HepG2 (cell line): ENCODE results near the gene WDCP. TPM values are rescaled to one million over a fixed set of nuclear protein-coding genes. Genes with fewer than 3 reads are reported as not detected.

Experiments
- ATM ChIP-seq: fragments of 450-650 bp; IDR thresholded peaks from 2 replicates; pipeline ENCODE4 v1.7.1; 2017; ENCODE audit warnings: mild to moderate bottlenecking, borderline replicate concordance
- CAMTA2 ChIP-seq: sonication (generic); formaldehyde crosslinking; IDR thresholded peaks from 2 replicates; pipeline ENCODE4 v1.4.0; 2020; ENCODE audit warnings: mild to moderate bottlenecking, missing genetic modification reagents, borderline replicate concordance
- CBX1 ChIP-seq: IDR thresholded peaks from one replicate; pipeline ENCODE4 v1.6.1; 2016; ENCODE audit warnings: antibody characterized with exemption, low read depth
- DNMT3B ChIP-seq: conservative IDR thresholded peaks from 2 replicates; pipeline ENCODE4 v1.6.1; 2016; ENCODE audit warnings: missing biosample characterization, control low read depth
- FOXJ3 ChIP-seq: sonication (generic); formaldehyde crosslinking; IDR thresholded peaks from 2 replicates; pipeline ENCODE4 v1.4.0; 2020; ENCODE audit warnings: missing genetic modification reagents, mild to moderate bottlenecking, borderline replicate concordance
- GATAD1 ChIP-seq: IDR thresholded peaks from 2 replicates; pipeline ENCODE4 v1.6.1; 2016; ENCODE audit warnings: missing genetic modification reagents, missing compliant biosample characterization
- NCOR1 ChIP-seq: fragments of 200-600 bp; sonication (generic); IDR thresholded peaks from 2 replicates; pipeline ENCODE4 v1.7.0; 2017; ENCODE audit warnings: antibody characterized with exemption, low read length, borderline replicate concordance
- TAF1 ChIP-seq: sonication (generic); formaldehyde crosslinking; IDR thresholded peaks from 2 replicates; pipeline ENCODE4 v1.4.0; 2020; ENCODE audit warnings: missing genetic modification reagents
- ZNF230 ChIP-seq: sonication (generic); formaldehyde crosslinking; IDR thresholded peaks from 2 replicates; pipeline ENCODE4 v1.4.0; 2020; ENCODE audit warnings: mild to moderate bottlenecking, missing genetic modification reagents
- ZNF354B ChIP-seq: sonication (generic); formaldehyde crosslinking; IDR thresholded peaks from 2 replicates; pipeline ENCODE4 v1.8.0; 2022; ENCODE audit warnings: mild to moderate bottlenecking, missing genetic modification reagents
- ZNF431 ChIP-seq: sonication (generic); formaldehyde crosslinking; IDR thresholded peaks from 2 replicates; pipeline ENCODE4 v1.9.0; 2022; ENCODE audit warnings: missing genetic modification reagents, low read depth, mild to moderate bottlenecking, borderline replicate concordance
- polyA plus RNA-seq, 8 experiments: library from polyadenylated mRNA; depleted of rRNA in 3 of 8; stranded (reverse) in 7 of 8; unstranded in 1 of 8; fragments of >200 nt; fragmentation: Illumina TruSeq in 4 of 8; extraction: Trizol in 4 of 8; gene quantifications; 2 replicates each; pipeline versions ENCODE4 v1.2.1 to v1.2.3, GENCODE V29; 2011 to 2016; ENCODE audit warnings: low read depth in 4 of 8, missing spikeins in 1 of 8, mixed read lengths in 1 of 8; ENCODE audit not compliant: insufficient read depth in 1 of 8
- total RNA-seq, 5 experiments: library from RNA; depleted of rRNA; stranded (reverse); fragments of >200 nt; fragmentation: Illumina TruSeq; extraction: Trizol; gene quantifications; 2 replicates each; pipeline ENCODE4 v1.2.3, GENCODE V29; 2016; ENCODE audit warnings: low read depth in 1 of 5
- TF ChIP-seq, protein P1 (sequence below): IDR thresholded peaks from 2 replicates; pipeline ENCODE4 v1.6.1; 2016; ENCODE audit warnings: low read depth
- TF ChIP-seq, protein P2 (sequence below): sonication (generic); formaldehyde crosslinking; IDR thresholded peaks from 2 replicates; pipeline ENCODE4 v1.9.0; 2022; ENCODE audit warnings: low read depth, missing genetic modification reagents
- TF ChIP-seq, protein P3 (sequence below): sonication (generic); formaldehyde crosslinking; IDR thresholded peaks from 2 replicates; pipeline ENCODE4 v1.4.0; 2020; ENCODE audit warnings: missing genetic modification reagents, mild to moderate bottlenecking, borderline replicate concordance
- TF ChIP-seq, protein P4 (sequence below): sonication (generic); formaldehyde crosslinking; IDR thresholded peaks from 2 replicates; pipeline ENCODE4 v1.4.0; 2020; ENCODE audit warnings: mild to moderate bottlenecking, missing genetic modification reagents
- TF ChIP-seq, protein P5 (sequence below): sonication (generic); formaldehyde crosslinking; IDR thresholded peaks from 2 replicates; pipeline ENCODE4 v1.5.0; 2020; ENCODE audit warnings: mild to moderate bottlenecking, missing genetic modification reagents

Gene WDCP
- total and polyA plus RNA-seq, 2 of the 13 experiments (the other 11 are each of a cell fraction or from before 2014, with no cell fraction given), result 17.4 to 22.6 TPM

DNA sequence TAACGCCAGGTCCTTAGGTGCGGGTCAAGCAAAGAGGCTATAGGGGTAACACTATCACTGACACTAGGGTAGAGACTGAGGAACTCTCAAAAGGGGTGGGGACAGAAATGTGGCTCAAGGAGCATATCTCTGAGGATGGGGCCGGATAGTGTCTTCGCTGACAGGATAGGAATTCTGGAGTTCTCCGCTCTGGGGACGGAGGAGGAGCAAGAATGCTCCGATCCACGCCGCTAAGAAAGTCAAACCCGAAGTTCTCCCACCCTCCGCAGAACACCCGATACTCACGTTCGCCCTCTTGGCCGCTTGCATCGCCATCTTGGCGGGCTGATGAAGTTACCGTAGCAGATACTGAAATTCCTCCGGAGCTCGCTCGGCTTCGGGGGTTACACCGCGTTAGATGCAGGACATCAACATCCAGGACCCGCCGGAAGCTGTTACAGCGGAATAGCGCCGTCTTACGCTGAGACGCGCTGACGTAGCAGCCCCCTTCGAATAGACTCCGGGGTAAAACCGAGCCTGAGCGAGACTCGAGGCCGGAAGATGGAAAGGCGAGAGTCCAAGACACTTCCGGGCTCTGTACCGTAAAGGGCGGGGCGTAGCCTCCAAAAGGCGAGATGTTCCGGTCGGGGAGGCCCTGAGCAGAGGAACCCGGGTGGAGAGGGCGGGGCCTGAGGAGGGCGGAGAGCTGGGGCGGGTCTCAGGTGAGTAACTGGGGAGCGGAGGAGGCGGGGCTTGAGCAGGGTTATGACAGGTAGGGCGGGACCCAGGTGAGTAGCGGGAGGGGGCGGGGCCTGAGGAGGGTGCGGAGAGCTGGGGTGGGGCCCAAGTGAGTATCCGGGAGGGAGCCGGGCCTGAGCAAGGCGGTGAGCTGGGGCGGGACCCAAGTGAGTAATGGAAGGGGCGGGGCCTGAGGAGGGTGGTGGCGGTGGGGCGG is 29.0 kb upstream of the WDCP start, which contains the start of gene SF3B6 (continued):
- TF ChIP-seq, protein P1, sequence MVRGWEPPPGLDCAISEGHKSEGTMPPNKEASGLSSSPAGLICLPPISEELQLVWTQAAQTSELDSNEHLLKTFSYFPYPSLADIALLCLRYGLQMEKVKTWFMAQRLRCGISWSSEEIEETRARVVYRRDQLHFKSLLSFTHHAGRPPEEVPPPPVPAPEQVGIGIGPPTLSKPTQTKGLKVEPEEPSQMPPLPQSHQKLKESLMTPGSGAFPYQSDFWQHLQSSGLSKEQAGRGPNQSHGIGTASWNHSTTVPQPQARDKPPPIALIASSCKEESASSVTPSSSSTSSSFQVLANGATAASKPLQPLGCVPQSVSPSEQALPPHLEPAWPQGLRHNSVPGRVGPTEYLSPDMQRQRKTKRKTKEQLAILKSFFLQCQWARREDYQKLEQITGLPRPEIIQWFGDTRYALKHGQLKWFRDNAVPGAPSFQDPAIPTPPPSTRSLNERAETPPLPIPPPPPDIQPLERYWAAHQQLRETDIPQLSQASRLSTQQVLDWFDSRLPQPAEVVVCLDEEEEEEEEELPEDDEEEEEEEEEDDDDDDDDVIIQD (CRISPR knock-in tag), result peak; percentile 62; the same call in 1 of the 2 replicates
- TF ChIP-seq ZNF230 (CRISPR knock-in tag) (peak; percentile 96), NCOR1 (no peak; the same call in 1 of the 2 replicates), FOXJ3 (CRISPR knock-in tag) (peak; percentile 94), GATAD1 (CRISPR knock-in tag) (peak; percentile 99), CBX1 (peak; percentile 94), TAF1 (peak; percentile 87), ATM (no peak), ZNF354B (CRISPR knock-in tag) (peak; percentile 64; the same call in 1 of the 2 replicates), DNMT3B (CRISPR knock-in tag) (peak; percentile 96), ZNF431 (CRISPR knock-in tag) (no peak), CAMTA2 (CRISPR knock-in tag) (no peak; the same call in none of the 2 replicates)
- TF ChIP-seq, protein P2, sequence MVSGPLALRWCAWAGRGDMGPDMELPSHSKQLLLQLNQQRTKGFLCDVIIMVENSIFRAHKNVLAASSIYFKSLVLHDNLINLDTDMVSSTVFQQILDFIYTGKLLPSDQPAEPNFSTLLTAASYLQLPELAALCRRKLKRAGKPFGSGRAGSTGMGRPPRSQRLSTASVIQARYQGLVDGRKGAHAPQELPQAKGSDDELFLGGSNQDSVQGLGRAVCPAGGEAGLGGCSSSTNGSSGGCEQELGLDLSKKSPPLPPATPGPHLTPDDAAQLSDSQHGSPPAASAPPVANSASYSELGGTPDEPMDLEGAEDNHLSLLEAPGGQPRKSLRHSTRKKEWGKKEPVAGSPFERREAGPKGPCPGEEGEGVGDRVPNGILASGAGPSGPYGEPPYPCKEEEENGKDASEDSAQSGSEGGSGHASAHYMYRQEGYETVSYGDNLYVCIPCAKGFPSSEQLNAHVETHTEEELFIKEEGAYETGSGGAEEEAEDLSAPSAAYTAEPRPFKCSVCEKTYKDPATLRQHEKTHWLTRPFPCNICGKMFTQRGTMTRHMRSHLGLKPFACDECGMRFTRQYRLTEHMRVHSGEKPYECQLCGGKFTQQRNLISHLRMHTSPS (CRISPR knock-in tag), result no peak
- TF ChIP-seq, protein P3, sequence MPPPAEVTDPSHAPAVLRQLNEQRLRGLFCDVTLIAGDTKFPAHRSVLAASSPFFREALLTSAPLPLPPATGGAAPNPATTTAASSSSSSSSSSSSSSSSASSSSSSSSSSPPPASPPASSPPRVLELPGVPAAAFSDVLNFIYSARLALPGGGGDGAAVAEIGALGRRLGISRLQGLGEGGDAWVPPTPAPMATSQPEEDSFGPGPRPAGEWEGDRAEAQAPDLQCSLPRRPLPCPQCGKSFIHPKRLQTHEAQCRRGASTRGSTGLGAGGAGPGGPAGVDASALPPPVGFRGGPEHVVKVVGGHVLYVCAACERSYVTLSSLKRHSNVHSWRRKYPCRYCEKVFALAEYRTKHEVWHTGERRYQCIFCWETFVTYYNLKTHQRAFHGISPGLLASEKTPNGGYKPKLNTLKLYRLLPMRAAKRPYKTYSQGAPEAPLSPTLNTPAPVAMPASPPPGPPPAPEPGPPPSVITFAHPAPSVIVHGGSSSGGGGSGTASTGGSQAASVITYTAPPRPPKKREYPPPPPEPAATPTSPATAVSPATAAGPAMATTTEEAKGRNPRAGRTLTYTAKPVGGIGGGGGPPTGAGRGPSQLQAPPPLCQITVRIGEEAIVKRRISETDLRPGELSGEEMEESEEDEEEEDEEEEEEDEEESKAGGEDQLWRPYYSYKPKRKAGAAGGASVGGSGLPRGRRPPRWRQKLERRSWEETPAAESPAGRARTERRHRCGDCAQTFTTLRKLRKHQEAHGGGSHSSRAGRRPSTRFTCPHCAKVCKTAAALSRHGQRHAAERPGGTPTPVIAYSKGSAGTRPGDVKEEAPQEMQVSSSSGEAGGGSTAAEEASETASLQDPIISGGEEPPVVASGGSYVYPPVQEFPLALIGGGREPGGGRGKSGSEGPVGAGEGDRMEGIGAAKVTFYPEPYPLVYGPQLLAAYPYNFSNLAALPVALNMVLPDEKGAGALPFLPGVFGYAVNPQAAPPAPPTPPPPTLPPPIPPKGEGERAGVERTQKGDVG (CRISPR knock-in tag), result peak; percentile 88; the same call in 1 of the 2 replicates
- TF ChIP-seq, protein P4, sequence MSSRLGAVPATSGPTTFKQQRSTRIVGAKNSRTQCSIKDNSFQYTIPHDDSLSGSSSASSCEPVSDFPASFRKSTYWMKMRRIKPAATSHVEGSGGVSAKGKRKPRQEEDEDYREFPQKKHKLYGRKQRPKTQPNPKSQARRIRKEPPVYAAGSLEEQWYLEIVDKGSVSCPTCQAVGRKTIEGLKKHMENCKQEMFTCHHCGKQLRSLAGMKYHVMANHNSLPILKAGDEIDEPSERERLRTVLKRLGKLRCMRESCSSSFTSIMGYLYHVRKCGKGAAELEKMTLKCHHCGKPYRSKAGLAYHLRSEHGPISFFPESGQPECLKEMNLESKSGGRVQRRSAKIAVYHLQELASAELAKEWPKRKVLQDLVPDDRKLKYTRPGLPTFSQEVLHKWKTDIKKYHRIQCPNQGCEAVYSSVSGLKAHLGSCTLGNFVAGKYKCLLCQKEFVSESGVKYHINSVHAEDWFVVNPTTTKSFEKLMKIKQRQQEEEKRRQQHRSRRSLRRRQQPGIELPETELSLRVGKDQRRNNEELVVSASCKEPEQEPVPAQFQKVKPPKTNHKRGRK, result no peak
- TF ChIP-seq, protein P5, sequence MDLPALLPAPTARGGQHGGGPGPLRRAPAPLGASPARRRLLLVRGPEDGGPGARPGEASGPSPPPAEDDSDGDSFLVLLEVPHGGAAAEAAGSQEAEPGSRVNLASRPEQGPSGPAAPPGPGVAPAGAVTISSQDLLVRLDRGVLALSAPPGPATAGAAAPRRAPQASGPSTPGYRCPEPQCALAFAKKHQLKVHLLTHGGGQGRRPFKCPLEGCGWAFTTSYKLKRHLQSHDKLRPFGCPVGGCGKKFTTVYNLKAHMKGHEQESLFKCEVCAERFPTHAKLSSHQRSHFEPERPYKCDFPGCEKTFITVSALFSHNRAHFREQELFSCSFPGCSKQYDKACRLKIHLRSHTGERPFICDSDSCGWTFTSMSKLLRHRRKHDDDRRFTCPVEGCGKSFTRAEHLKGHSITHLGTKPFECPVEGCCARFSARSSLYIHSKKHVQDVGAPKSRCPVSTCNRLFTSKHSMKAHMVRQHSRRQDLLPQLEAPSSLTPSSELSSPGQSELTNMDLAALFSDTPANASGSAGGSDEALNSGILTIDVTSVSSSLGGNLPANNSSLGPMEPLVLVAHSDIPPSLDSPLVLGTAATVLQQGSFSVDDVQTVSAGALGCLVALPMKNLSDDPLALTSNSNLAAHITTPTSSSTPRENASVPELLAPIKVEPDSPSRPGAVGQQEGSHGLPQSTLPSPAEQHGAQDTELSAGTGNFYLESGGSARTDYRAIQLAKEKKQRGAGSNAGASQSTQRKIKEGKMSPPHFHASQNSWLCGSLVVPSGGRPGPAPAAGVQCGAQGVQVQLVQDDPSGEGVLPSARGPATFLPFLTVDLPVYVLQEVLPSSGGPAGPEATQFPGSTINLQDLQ, result peak; percentile 96
